IPS DF 19.7 (cell line): ENCODE data around the gene COMMD7.

ENCODE experiments used
- DNase-seq: peaks from one replicate; pipeline ENCODE4 v3.0.0-alpha.2; 2013; ENCODE audit warnings: low read depth, low spot score

COMMD7 gene

GRCh38 chr20:32743237-32744112, at the start of gene COMMD7:
Gene COMMD7 (minus strand): TSS chr20:32743467. CDS start chr20:32743391, 76 bp downstream.
- no peak for DNase-seq

GRCh38 chr20:32792731-32793458, 49.6 kb upstream of the COMMD7 start:
- no peak for DNase-seq

DNA sequence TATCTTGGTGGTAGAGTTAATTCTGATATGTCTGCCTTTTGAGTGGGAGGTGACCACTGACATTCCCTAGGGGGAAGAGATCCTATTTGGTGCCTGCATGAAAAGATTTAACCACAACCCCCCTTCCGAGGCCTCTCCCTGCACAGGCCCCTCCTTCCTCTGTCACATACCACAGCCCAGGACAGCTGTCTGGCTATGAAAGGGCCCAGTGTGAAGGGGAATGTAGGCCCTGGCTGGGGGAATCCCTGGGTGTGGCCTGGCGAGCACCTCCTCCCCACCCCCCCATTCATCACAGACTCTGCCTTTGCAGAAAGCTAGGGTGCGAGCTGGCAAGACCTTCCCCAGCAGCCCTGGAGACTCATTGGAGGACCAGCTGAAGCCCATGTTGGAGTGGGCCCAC, 49.0 kb upstream of the COMMD7 start:
- no peak for DNase-seq

GRCh38 chr20:32790751-32791057, 47.4 kb upstream of the COMMD7 start:
- DNase-seq: no peak

GRCh38 chr20:32789896-32790750, 46.9 kb upstream of the COMMD7 start:
- no peak for DNase-seq

DNA sequence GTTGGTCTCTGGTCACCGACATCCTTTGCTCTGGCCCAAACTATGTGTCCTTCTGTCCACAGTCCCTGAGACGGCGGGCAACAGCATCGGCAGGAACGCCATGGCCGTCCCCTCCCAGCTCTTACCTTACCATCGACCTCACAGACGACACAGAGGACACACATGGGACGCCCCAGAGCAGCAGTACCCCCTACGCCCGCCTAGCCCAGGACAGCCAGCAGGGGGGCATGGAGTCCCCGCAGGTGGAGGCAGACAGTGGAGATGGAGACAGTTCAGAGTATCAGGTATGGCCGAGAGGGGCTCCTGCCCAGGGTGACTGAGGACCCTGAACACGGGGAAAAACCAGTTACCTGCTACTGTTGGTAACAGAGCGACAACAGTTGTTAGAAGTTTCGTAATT, 43.9 kb upstream of the COMMD7 start:
- no peak for DNase-seq

GRCh38 chr20:32786059-32786760, 42.9 kb upstream of the COMMD7 start:
- DNase-seq: no peak

- DNase-seq: no peak
Measured at GRCh38 chr20:32784369-32785080, 41.3 kb upstream of the COMMD7 start.

DNA sequence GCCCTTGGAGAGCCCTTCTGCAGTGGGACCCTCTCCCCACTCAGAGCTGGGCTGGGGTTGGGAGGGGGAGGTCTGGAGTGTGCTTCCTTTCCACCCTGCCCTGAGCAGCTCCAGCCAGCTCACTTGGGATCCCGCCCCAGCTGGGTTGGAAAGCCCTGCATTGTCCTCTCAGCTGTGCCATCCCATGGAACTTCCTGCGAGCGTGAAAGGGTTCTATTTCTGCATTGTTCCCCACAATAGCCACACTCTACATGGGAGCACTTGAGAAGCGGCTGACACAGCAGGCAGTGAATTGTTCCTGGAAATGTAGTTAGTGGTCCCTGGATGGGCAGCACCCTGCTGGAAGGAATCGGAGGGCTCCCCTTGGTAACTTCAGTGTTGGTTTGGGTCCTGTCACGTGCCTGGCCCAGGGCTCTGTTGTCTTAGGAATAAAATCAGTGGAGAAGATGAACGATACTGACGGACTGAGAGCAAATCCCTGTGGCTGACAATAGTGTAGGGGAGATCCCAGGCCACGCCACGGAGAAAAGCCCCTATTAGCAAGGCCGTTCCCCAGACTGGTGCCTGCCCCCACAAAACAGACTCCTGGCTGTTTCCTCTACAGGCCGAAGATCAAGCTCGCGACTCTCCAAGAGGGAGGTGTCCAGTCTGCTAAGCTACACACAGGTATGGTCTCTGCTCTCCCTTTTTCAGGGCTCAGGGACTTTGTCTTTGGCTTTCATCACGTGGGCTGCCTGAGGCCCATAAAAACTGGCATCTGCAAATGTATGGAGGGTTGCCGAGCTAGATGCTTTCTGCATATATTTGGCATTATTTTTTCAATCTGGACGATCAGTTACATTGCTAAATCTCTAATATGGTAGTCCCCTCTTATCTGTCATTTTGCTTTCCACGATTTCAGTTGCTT, 37.7 kb upstream of the COMMD7 start:
- DNase-seq: no peak

DNA sequence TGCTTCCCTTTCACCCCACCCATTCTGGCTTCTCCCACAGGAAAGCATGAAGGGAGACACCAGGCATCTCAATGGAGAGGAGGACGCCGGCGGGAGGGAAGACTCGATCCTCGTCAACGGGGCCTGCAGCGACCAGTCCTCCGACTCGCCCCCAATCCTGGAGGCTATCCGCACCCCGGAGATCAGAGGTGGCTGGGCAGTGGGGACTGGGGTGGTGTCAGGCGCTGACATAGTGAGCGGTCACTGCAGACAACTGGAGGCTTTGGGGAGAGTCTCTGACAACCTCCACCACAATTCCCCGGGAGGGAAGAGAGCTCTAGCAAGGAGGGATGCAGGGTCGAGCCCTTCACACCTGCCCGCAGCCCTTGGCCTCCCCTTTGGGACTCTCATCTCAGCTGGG, 37.0 kb upstream of the COMMD7 start:
- DNase-seq: no peak

DNA sequence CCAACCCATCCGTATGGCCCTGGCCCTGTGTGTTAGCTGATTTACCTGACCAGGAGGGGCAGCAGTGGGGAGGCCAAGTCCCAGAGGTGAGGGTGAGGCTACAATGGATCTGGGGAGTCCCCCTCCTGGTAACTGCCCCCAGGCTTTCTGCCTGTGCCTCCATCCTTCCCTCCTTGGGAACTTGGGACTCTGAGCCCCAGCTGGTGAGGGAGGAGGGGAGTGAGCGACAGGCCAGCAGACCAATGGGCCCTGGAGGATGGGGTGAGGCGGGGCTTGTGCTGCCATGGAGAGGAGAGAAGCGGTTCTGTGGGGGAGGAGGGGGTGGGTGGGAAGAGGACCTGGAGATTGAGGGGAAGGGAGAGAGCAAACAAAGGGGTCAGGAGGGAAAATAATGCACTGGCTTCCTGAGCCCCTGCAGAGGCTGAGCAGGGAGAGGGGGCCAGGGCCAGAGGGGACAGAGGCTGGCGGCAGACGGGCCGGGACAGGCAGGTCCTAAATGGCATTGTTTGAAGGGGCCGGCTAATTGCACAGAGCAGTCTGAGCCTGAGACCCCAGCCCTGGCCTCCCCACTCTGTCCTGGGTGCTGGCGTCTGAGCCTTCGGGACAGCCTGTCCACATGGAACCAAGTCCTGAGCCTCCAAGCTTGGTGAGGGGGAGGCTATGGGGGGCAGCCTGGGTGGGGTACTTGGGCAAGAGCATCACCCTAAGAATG, 36.4 kb upstream of the COMMD7 start:
- DNase-seq: no peak

DNA sequence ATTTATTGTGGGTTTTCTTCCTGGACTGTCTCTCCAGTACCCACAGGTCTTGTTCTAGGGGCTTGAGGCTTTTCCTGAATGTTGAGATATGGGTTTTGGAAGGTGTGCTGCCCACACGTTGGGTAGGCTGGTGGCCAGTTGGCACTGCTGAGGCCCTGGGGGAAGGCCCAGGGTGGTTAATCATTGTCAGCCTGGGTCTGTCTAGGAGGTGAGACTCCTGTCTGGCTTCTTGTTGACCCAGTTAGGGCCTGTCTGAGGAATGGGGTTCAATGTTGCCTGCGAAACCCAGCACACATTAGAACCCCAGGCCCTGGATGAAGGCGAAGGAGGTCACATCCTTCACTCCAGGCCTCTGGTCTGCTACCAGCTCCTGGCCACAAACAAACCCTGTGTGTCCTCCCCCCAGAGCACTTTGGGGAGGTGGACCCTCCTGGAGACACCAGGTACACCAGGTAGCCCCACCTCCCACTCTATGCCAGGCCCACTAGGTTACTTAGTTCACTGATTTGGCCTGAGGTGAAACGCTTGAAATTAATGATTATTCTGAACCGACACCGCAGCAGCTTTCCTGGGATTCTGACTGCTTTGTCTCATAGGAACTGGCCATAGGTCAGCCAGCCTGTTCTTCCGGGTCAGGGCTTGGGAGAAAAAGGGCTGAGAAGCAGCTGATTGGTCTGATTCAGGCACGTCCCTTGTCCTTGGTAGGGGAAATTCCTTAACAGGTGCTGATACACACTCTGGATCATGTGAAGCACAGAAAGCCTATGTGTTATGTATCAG, 34.1 kb upstream of the COMMD7 start:
- no peak for DNase-seq

- DNase-seq: no peak
Measured at GRCh38 chr20:32775336-32775991, 32.2 kb upstream of the COMMD7 start.

DNA sequence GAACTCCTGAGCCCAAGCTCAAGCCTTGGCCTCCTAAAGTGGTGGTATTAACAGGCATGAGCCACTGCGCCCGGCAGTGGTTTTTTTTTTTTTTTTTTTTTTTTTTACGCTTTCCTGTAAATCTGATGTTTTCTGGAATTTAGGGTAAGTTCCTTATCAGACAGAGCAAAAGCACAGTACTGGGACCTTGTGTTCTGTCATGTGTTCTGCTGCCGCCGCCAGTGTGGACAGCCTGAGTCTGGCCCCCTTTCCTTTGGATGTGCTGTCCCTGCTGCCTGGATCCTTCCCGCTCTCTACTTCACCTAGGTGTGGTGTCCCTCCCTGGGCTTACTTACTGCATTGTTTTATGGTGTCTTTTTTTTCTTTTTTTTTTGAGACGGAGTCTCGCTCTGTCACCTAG, 30.6 kb upstream of the COMMD7 start:
- no peak for DNase-seq

DNA sequence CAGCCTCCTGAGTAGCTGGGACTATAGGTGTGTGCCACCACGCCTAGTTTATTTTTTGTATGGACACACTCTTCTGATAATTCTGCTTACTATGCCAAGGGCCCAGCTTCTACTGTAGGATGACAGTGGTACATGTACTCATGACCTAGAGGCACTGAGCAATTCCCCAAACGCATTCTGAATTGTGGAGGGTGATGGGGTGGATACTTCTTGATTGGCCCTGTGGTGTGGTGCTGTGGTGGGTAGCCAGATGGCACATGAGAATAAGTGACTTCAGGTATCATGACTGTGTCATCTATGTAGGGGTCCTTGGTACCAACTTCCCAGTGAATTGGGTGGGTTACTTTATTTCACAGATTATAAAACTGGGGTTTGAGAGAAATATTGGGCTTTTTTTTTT, 30.0 kb upstream of the COMMD7 start:
- DNase-seq: no peak

DNA sequence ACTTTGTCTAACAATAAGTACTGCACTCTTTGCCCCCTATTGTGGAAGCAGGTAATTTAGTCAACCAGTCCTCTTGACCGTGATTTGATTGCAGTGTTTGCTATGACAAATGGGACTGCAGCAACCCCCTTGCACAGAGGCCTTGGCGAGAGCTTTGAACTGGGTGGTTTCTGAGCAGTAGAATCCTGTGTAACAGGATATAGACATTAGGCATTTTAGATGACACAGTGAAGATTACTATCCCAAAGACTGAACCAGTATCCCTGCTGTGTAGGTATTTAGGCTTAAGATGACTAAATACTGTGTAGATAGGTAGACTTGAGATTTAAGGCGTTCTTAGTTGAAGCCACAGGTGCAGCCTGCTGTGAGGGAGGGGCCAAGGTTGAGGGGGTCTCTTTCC, 28.8 kb upstream of the COMMD7 start:
- DNase-seq: no peak

- DNase-seq: no peak
Measured at GRCh38 chr20:32767418-32768198, 24.3 kb upstream of the COMMD7 start.
